Measurements from ENCODE around the gene LRIF1. TPM values are rescaled to one million over a fixed set of nuclear protein-coding genes. Genes with fewer than 3 reads are reported as not detected.

LRIF1 gene
- total and polyA plus RNA-seq, 2 of the 8 experiments (the other 6 are each of a cell fraction or from before 2014, with no cell fraction given): 5.2 to 19.3 TPM

DNA sequence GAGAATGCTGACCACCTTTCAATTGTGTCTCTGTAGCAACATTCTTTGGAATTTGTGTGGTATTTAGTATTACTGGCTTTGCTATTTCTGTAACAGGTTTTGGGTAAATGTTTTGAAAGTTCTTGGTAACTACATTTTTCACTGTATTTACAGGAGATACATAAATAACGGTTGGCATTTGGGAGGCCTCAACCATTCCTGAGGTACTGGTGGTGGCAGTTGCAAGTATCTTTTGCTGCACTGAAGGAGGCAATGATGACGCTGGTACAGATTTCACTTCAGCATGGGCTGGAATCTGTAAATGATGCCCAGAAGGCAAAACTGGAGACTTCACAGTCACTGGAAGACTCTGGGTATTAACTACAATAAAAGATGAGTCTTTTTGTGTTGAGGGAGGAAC, 11.7 kb downstream of the LRIF1 start:
- Histone ChIP-seq H3K27ac (ENCODE audit: low read depth, low read length) (no peak overlapping the region), H2BK5ac (ENCODE audit: low read depth, low read length) (no peak overlapping the region), H3K27me3 (replicated peaks in 1 of 4; ENCODE audit: control insufficient read depth in 3 of 4, extremely low read depth in 1 of 4, insufficient read depth in 3 of 4, low read length in 3 of 4) (no peaks in the 10 kb centered on the region), H3K23ac (ENCODE audit: insufficient read length) (no peak overlapping the region), H3K9me3 (ENCODE audit: insufficient read depth in 2 of 2, low read depth in 1 of 2, low read length in 1 of 2) (no peaks in the 10 kb centered on the region; a peak in 1 of 4 replicates), H2BK15ac (ENCODE audit: low read length) (no peak overlapping the region), H2BK20ac (ENCODE audit: low read length) (no peak overlapping the region), H4K8ac (ENCODE audit: extremely low read depth, insufficient read depth, low read length) (no peak overlapping the region; the same call in 1 of the 2 replicates), H3K4me1 (replicated peaks in 1 of 4; ENCODE audit: control insufficient read depth in 3 of 4, insufficient read depth in 4 of 4, low read length in 3 of 4) (no peaks in the 10 kb centered on the region), H3K36me3 (ENCODE audit: control insufficient read depth in 2 of 4, insufficient read depth in 4 of 4, low read length in 3 of 4) (peaks cover 0 to 32% (median 0%) of the 10 kb centered on the region in 4 experiments; a peak in 3 of 8 replicates), H2BK12ac (ENCODE audit: low read depth, low read length) (no peak overlapping the region), H3K23me2 (ENCODE audit: low read depth, low read length) (no peaks in the 10 kb centered on the region), H3K9ac (replicated peaks in 1 of 4; ENCODE audit: extremely low read depth in 1 of 4, low read depth in 3 of 4, low read length in 3 of 4) (no peak overlapping the region), H2BK120ac (replicated peaks; ENCODE audit: low read depth, low read length) (no peak overlapping the region), H4K20me1 (replicated peaks in 1 of 2; ENCODE audit: control insufficient read depth in 1 of 2, insufficient read depth in 2 of 2, low read length in 2 of 2) (peaks cover 0 to 2% of the 10 kb centered on the region in 2 experiments), H3K4ac (replicated peaks; ENCODE audit: insufficient read length, low read depth, low read length) (no peak overlapping the region), H3K79me2 (ENCODE audit: control insufficient read depth in 1 of 2, insufficient read depth in 2 of 2, low read length in 2 of 2) (peaks cover 0 to 13% of the 10 kb centered on the region in 2 experiments; a peak in 1 of 4 replicates), H3K18ac (ENCODE audit: extremely low read depth, low read length) (no peak overlapping the region), H4K5ac (ENCODE audit: insufficient read length, low read depth, low read length) (no peak overlapping the region), H3K14ac (ENCODE audit: insufficient read length) (no peak overlapping the region), H3K79me1 (ENCODE audit: low read depth, low read length) (no peaks in the 10 kb centered on the region), H2AK5ac (ENCODE audit: low read depth, low read length) (no peak overlapping the region), H3K4me3 (ENCODE audit: extremely low read depth in 1 of 4, insufficient read depth in 2 of 4, low read depth in 3 of 4, low read length in 4 of 4) (no peak overlapping the region), H3K4me2 (ENCODE audit: insufficient read depth in 1 of 2, low read depth in 2 of 2, low read length in 2 of 2) (no peak overlapping the region), H4K91ac (replicated peaks; ENCODE audit: insufficient read length, low read length) (no peak overlapping the region), H2AFZ (ENCODE audit: low read length) (no peak overlapping the region), H3K56ac (replicated peaks; ENCODE audit: insufficient read length, low read depth, low read length) (no peak overlapping the region)
- WGBS, 2 experiments (ENCODE audit: extremely low coverage in 1 of 2, insufficient coverage in 1 of 2, insufficient read length in 1 of 2, insufficient replicate concordance in 2 of 2, low coverage in 1 of 2, low lambda C conversion rate in 2 of 2, missing lambda C conversion rate in 1 of 2): 86% methylated on average over 2 of the region's 2 CpGs; no CpG with 5 or more reads in 1 of the 2 experiments
- DNase-seq (ENCODE audit: low read depth in 1 of 2, low spot score in 2 of 2) (no peak), FAIRE-seq (no peak)
- ChIA-PET CTCF (ENCODE audit: partially characterized antibody) (no interaction called here), POLR2A (ENCODE audit: partially characterized antibody) (no interaction called here)
- no peak for TF ChIP-seq YY1 (IDR thresholded peaks at IDR 0.05; ENCODE audit: low read depth, low read length)
- no peak for TF ChIP-seq TEAD4 (IDR thresholded peaks at IDR 0.05; ENCODE audit: low read depth, low read length)
- TF ChIP-seq, protein P1, sequence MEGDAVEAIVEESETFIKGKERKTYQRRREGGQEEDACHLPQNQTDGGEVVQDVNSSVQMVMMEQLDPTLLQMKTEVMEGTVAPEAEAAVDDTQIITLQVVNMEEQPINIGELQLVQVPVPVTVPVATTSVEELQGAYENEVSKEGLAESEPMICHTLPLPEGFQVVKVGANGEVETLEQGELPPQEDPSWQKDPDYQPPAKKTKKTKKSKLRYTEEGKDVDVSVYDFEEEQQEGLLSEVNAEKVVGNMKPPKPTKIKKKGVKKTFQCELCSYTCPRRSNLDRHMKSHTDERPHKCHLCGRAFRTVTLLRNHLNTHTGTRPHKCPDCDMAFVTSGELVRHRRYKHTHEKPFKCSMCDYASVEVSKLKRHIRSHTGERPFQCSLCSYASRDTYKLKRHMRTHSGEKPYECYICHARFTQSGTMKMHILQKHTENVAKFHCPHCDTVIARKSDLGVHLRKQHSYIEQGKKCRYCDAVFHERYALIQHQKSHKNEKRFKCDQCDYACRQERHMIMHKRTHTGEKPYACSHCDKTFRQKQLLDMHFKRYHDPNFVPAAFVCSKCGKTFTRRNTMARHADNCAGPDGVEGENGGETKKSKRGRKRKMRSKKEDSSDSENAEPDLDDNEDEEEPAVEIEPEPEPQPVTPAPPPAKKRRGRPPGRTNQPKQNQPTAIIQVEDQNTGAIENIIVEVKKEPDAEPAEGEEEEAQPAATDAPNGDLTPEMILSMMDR (IDR thresholded peaks at IDR 0.05; ENCODE audit: control extremely low read depth in 1 of 3, insufficient read depth in 1 of 3, low read depth in 1 of 3, low read length in 3 of 3): no peak
- no peak for TF ChIP-seq POU5F1 (IDR thresholded peaks at IDR 0.05; ENCODE audit: low read depth, low read length)
- TF ChIP-seq TAF1 (IDR thresholded peaks at IDR 0.05; ENCODE audit: low read depth, low read length): no peak
- no peak for TF ChIP-seq KDM4A (IDR thresholded peaks at IDR 0.05; ENCODE audit: low read depth, low read length, severe bottlenecking)
- TF ChIP-seq, protein P2, sequence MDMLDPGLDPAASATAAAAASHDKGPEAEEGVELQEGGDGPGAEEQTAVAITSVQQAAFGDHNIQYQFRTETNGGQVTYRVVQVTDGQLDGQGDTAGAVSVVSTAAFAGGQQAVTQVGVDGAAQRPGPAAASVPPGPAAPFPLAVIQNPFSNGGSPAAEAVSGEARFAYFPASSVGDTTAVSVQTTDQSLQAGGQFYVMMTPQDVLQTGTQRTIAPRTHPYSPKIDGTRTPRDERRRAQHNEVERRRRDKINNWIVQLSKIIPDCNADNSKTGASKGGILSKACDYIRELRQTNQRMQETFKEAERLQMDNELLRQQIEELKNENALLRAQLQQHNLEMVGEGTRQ (IDR thresholded peaks at IDR 0.05; ENCODE audit: low read length): no peak
- TF ChIP-seq HDAC6 (IDR thresholded peaks at IDR 0.05; ENCODE audit: low read depth, low read length): no peak
- TF ChIP-seq CHD1 (IDR thresholded peaks at IDR 0.05; ENCODE audit: low read depth, low read length): no peak
- no peak for TF ChIP-seq CEBPB (IDR thresholded peaks at IDR 0.05; ENCODE audit: low read depth, low read length)
- TF ChIP-seq SP2 (IDR thresholded peaks at IDR 0.05; ENCODE audit: low read length): no peak
- TF ChIP-seq MAFK (IDR thresholded peaks at IDR 0.05; ENCODE audit: low read depth, low read length): no peak
